Loucy (cell line): ENCODE data around the gene CLSTN2.

Experiments used
- H2AFZ ChIP-seq: fragments of 200-600 bp; sonication (generic); 2 replicates; pipeline ENCODE4 v1.6.0; 2016; ENCODE audit warnings: antibody characterized with exemption, mild to moderate bottlenecking, low read length, moderate library complexity
- H3F3A ChIP-seq: fragments of 200-600 bp; 2 replicates; pipeline ENCODE4 v1.6.0; 2016; ENCODE audit warnings: antibody characterized with exemption, low read depth, mild to moderate bottlenecking
- H3K27me3 ChIP-seq: fragments of 200-600 bp; sonication (generic); 2 replicates; pipeline ENCODE4 v1.6.1; 2014; ENCODE audit warnings: low read length, mild to moderate bottlenecking; ENCODE audit not compliant: insufficient read depth, poor library complexity, severe bottlenecking
- H3K36me3 ChIP-seq: fragments of 200-600 bp; sonication (generic); 2 replicates; pipeline ENCODE4 v1.6.1; 2016; ENCODE audit warnings: low read length; ENCODE audit not compliant: insufficient read depth
- H3K4me1 ChIP-seq: fragments of 200-600 bp; sonication (generic); 2 replicates; pipeline ENCODE4 v1.5.1; 2014; ENCODE audit warnings: low read length, mild to moderate bottlenecking; ENCODE audit not compliant: insufficient read depth, poor library complexity, severe bottlenecking
- H3K4me2 ChIP-seq: fragments of 200-600 bp; sonication (generic); 2 replicates; pipeline ENCODE4 v1.6.0; 2014; ENCODE audit warnings: antibody characterized with exemption, low read length, low read depth, mild to moderate bottlenecking; ENCODE audit not compliant: poor library complexity, severe bottlenecking
- H3K4me3 ChIP-seq: fragments of 200-600 bp; sonication (generic); 2 replicates; pipeline ENCODE4 v1.5.1; 2014; ENCODE audit warnings: low read length, mild to moderate bottlenecking, mixed read lengths; ENCODE audit not compliant: poor library complexity, severe bottlenecking
- H3K79me2 ChIP-seq: fragments of 200-600 bp; sonication (generic); 2 replicates; pipeline ENCODE4 v1.6.1; 2014; ENCODE audit warnings: low read length; ENCODE audit not compliant: insufficient read depth
- H3K9ac ChIP-seq: fragments of 200-600 bp; sonication (generic); 2 replicates; pipeline ENCODE4 v1.6.0; 2014; ENCODE audit warnings: mild to moderate bottlenecking, low read depth, low read length, moderate library complexity; ENCODE audit not compliant: poor library complexity, severe bottlenecking
- H3K9me2 ChIP-seq: fragments of 200-600 bp; sonication (generic); replicated peaks from 2 replicates; pipeline ENCODE4 v1.6.1; 2016; ENCODE audit warnings: low read depth, low read length, mixed read lengths
- H3K9me3 ChIP-seq: fragments of 200-600 bp; sonication (generic); 2 replicates; pipeline ENCODE4 v1.6.1; 2014; ENCODE audit warnings: mild to moderate bottlenecking, antibody characterized with exemption, low read length, low read depth; ENCODE audit not compliant: insufficient read depth
- H4K20me1 ChIP-seq: fragments of 200-600 bp; sonication (generic); 2 replicates; pipeline ENCODE4 v1.6.0; 2014; ENCODE audit warnings: antibody characterized with exemption, low read length, mild to moderate bottlenecking; ENCODE audit not compliant: insufficient read depth, poor library complexity, severe bottlenecking
- EZH2phosphoT487 ChIP-seq: fragments of 200-600 bp; IDR thresholded peaks from 2 replicates; pipeline ENCODE4 v1.6.1; 2018; ENCODE audit warnings: antibody characterized with exemption, mild to moderate bottlenecking, moderate library complexity, borderline replicate concordance
- TF ChIP-seq, protein P1 (sequence below): fragments of 200-600 bp; sonication (generic); conservative IDR thresholded peaks from 2 replicates; pipeline ENCODE4 v1.5.1; 2014; ENCODE audit warnings: mild to moderate bottlenecking, antibody characterized with exemption, low read length

CLSTN2 gene

DNA sequence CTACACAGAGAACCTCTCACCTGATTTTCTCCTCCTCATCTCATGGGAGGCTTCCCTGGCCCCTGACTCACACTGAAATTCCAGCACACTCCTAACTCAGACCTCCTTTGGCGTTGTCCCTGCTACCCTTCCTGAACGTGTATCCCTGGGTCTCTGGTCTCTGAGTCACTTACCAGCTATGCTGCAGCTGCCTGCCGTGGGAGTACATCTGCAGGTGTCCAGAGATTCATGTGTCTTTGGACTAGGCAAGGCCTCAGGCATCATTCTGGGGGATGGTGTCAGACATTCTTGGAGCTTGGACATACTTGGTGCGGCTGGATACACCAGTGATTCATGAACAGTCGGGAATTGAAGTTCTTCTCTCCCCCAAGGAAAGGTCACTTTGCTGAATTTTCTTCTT, 594.1 kb downstream of the CLSTN2 start:
- Histone ChIP-seq H3K4me1 (no peaks in the 10 kb centered on the region), H3K9ac (no peak overlapping the region), H3F3A (no peaks in the 10 kb centered on the region), H3K27me3 (no peaks in the 10 kb centered on the region), H3K9me3 (no peaks in the 10 kb centered on the region), H3K4me2 (no peak overlapping the region), H3K36me3 (no peaks in the 10 kb centered on the region), H2AFZ (no peak overlapping the region), H3K79me2 (no peaks in the 10 kb centered on the region), H3K4me3 (no peak overlapping the region), H3K9me2 (no peaks in the 10 kb centered on the region), H4K20me1 (no peaks in the 10 kb centered on the region)
- TF ChIP-seq, protein P1, sequence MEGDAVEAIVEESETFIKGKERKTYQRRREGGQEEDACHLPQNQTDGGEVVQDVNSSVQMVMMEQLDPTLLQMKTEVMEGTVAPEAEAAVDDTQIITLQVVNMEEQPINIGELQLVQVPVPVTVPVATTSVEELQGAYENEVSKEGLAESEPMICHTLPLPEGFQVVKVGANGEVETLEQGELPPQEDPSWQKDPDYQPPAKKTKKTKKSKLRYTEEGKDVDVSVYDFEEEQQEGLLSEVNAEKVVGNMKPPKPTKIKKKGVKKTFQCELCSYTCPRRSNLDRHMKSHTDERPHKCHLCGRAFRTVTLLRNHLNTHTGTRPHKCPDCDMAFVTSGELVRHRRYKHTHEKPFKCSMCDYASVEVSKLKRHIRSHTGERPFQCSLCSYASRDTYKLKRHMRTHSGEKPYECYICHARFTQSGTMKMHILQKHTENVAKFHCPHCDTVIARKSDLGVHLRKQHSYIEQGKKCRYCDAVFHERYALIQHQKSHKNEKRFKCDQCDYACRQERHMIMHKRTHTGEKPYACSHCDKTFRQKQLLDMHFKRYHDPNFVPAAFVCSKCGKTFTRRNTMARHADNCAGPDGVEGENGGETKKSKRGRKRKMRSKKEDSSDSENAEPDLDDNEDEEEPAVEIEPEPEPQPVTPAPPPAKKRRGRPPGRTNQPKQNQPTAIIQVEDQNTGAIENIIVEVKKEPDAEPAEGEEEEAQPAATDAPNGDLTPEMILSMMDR, result no peak
- TF ChIP-seq EZH2phosphoT487, result no peak

DNA sequence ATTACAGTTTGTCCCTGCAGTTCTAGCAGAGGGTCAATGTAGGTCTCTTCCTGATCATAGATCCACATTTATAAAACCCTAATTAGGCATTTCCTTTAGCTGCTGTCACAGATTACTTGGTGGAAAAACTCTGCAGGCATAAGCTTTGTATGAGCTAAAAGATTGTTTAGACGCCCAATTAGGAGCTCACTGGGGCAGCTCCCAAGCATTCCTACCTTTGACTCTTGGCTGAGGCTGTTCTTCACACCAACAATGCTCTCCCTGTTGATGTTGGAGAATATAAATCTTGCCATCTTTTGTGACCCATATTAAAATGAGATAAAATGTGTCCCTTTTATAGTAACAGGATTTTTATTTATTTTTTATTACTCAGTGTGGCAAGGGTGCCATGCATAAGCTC, 594.6 kb downstream of the CLSTN2 start:
- no peaks in the 10 kb centered on the region for H3K36me3 ChIP-seq
- no peaks in the 10 kb centered on the region for H3K4me1 ChIP-seq
- no peak overlapping the region for H2AFZ ChIP-seq
- no peaks in the 10 kb centered on the region for H3F3A ChIP-seq
- H3K79me2 ChIP-seq, result no peaks in the 10 kb centered on the region
- H3K9me2 ChIP-seq, result no peaks in the 10 kb centered on the region
- TF ChIP-seq EZH2phosphoT487, result no peak
- TF ChIP-seq, protein P1, result no peak
- H4K20me1 ChIP-seq, result no peaks in the 10 kb centered on the region
- no peak overlapping the region for H3K9ac ChIP-seq
- H3K4me2 ChIP-seq, result no peak overlapping the region
- H3K9me3 ChIP-seq, result no peaks in the 10 kb centered on the region
- no peak overlapping the region for H3K4me3 ChIP-seq
- no peaks in the 10 kb centered on the region for H3K27me3 ChIP-seq

DNA sequence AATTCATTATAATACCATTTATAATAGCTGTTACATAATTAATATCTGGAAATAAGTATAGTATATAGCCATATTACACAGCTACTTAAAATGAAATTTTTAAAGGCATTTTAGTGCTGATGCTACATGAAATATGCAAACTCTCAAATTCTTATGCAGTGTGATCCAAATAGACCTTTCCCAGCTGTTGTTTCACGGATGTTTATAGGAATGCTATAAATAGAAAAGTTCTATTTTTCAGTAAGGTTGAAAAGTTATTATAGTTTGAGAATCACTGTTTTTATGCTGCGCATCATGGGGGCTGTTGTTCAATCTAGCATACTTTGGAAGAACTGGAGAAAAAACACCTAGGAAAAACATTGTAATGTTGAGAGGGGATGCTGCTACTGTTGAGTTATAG, 595.1 kb downstream of the CLSTN2 start:
- Histone ChIP-seq H3F3A (no peaks in the 10 kb centered on the region), H4K20me1 (no peaks in the 10 kb centered on the region), H3K4me2 (no peak overlapping the region), H3K27me3 (no peaks in the 10 kb centered on the region), H3K4me1 (no peaks in the 10 kb centered on the region), H2AFZ (no peak overlapping the region), H3K4me3 (no peak overlapping the region), H3K36me3 (no peaks in the 10 kb centered on the region), H3K9me3 (no peaks in the 10 kb centered on the region), H3K79me2 (no peaks in the 10 kb centered on the region), H3K9ac (no peak overlapping the region), H3K9me2 (no peaks in the 10 kb centered on the region)
- TF ChIP-seq, protein P1, result no peak
- TF ChIP-seq EZH2phosphoT487, result no peak
